Mesenchymal stem cell (in vitro differentiated cells and primary cell): Measurements from ENCODE around the gene ALDH18A1.

Experiments used
- DNase-seq: peaks from one replicate; pipeline ENCODE4 v3.0.0-alpha.2; 2013
- H2AFZ ChIP-seq: one replicate; pipeline ENCODE4 v1.6.1; 2013; ENCODE audit warnings: low read depth, mild to moderate bottlenecking, control low read depth, inconsistent platforms, low read length, moderate library complexity
- H2AK5ac ChIP-seq: 2 replicates; pipeline ENCODE4 v1.6.1; 2013; ENCODE audit warnings: low read length, moderate library complexity, mild to moderate bottlenecking, inconsistent platforms; ENCODE audit not compliant: severe bottlenecking
- H2BK120ac ChIP-seq: one replicate; pipeline ENCODE4 v1.6.1; 2013; ENCODE audit warnings: low read depth, mild to moderate bottlenecking, inconsistent platforms, low read length, moderate library complexity
- H2BK12ac ChIP-seq, 2 experiments: one replicate each; pipeline ENCODE4 v1.6.1; 2013; ENCODE audit warnings: inconsistent platforms in 2 of 2, low read length in 2 of 2, mild to moderate bottlenecking in 2 of 2, moderate library complexity in 2 of 2, control low read depth in 1 of 2
- H2BK15ac ChIP-seq: one replicate; pipeline ENCODE4 v1.6.1; 2013; ENCODE audit warnings: mild to moderate bottlenecking, low read depth, inconsistent platforms; ENCODE audit not compliant: poor library complexity, severe bottlenecking
- H2BK5ac ChIP-seq: 2 replicates; pipeline ENCODE4 v1.6.1; 2013; ENCODE audit warnings: low read depth, mild to moderate bottlenecking, low read length, control low read depth, inconsistent platforms; ENCODE audit not compliant: poor library complexity, severe bottlenecking
- H3K14ac ChIP-seq, 2 experiments: one replicate each; pipeline ENCODE4 v1.6.1; 2013; ENCODE audit warnings: inconsistent platforms in 2 of 2, low read length in 2 of 2, control low read depth in 1 of 2, mild to moderate bottlenecking in 1 of 2, moderate library complexity in 1 of 2
- H3K18ac ChIP-seq, 2 experiments: one replicate each; pipeline ENCODE4 v1.6.1; 2013; ENCODE audit warnings: inconsistent platforms in 2 of 2, low read length in 2 of 2, control low read depth in 1 of 2, low read depth in 1 of 2, mild to moderate bottlenecking in 1 of 2
- H3K23ac ChIP-seq, 2 experiments: one replicate each; pipeline ENCODE4 v1.6.1; 2013; ENCODE audit warnings: inconsistent platforms in 2 of 2, low read length in 2 of 2, mild to moderate bottlenecking in 2 of 2, moderate library complexity in 2 of 2, control low read depth in 1 of 2
- H3K27ac ChIP-seq: 2 replicates; pipeline ENCODE4 v1.5.1; 2013; ENCODE audit warnings: mild to moderate bottlenecking, moderate library complexity, low read length, control low read depth, inconsistent platforms; ENCODE audit not compliant: poor library complexity, severe bottlenecking
- H3K27me3 ChIP-seq, 2 experiments: 2 replicates each; pipeline versions ENCODE4 v1.6.1 to v1.7.0; 2013; ENCODE audit warnings: low read length in 2 of 2, mild to moderate bottlenecking in 2 of 2, moderate library complexity in 2 of 2, control low read depth in 1 of 2, inconsistent platforms in 1 of 2; ENCODE audit not compliant: control insufficient read depth in 1 of 2, insufficient read depth in 1 of 2
- H3K36me3 ChIP-seq, 2 experiments: 2 replicates each; pipeline versions ENCODE4 v1.6.1 to v1.7.0; 2013; ENCODE audit warnings: low read length in 2 of 2, control low read depth in 1 of 2, inconsistent platforms in 1 of 2, low read depth in 1 of 2, mild to moderate bottlenecking in 1 of 2; ENCODE audit not compliant: insufficient read depth in 2 of 2, control insufficient read depth in 1 of 2
- H3K4ac ChIP-seq, 2 experiments: one replicate each; pipeline ENCODE4 v1.6.1; 2013; ENCODE audit warnings: inconsistent platforms in 2 of 2, low read length in 2 of 2, mild to moderate bottlenecking in 2 of 2, moderate library complexity in 2 of 2, control low read depth in 1 of 2, low read depth in 1 of 2
- H3K4me1 ChIP-seq: 2 replicates; pipeline ENCODE4 v1.6.1; 2013; ENCODE audit warnings: low read depth, low read length, control low read depth; ENCODE audit not compliant: control insufficient read depth, insufficient read depth
- H3K4me2 ChIP-seq: 2 replicates; pipeline ENCODE4 v1.6.1; 2013; ENCODE audit warnings: low read length, mild to moderate bottlenecking, inconsistent platforms; ENCODE audit not compliant: poor library complexity, severe bottlenecking
- H3K4me3 ChIP-seq, 2 experiments: 2 replicates each; pipeline versions ENCODE4 v1.5.1 to v1.7.0; 2013; ENCODE audit warnings: low read length in 2 of 2, mild to moderate bottlenecking in 2 of 2, control low read depth in 1 of 2, low read depth in 1 of 2; ENCODE audit not compliant: insufficient read depth in 1 of 2
- H3K79me1 ChIP-seq: replicated peaks from 2 replicates; pipeline ENCODE4 v1.6.1; 2013; ENCODE audit warnings: mild to moderate bottlenecking, control low read depth, low read length, inconsistent platforms; ENCODE audit not compliant: poor library complexity, severe bottlenecking
- H3K9ac ChIP-seq: 2 replicates; pipeline ENCODE4 v1.7.0; 2013; ENCODE audit warnings: mild to moderate bottlenecking, low read length, moderate library complexity
- H3K9me3 ChIP-seq: 2 replicates; pipeline ENCODE4 v1.7.0; 2013; ENCODE audit warnings: mild to moderate bottlenecking, low read length; ENCODE audit not compliant: control insufficient read depth
- H4K8ac ChIP-seq: one replicate; pipeline ENCODE4 v1.6.1; 2013; ENCODE audit warnings: inconsistent platforms, mild to moderate bottlenecking, low read length, moderate library complexity
- H4K91ac ChIP-seq: one replicate; pipeline ENCODE4 v1.6.1; 2013; ENCODE audit warnings: mild to moderate bottlenecking, low read length, inconsistent platforms
- WGBS: methylation state at CpG from one replicate; pipeline ENCODE4 v1.1.7; 2013; ENCODE audit warnings: mixed read lengths; 5-methylcytosine and 5-hydroxymethylcytosine counted together

Gene ALDH18A1

GRCh38 chr10:95605163-95605562 lies 51.3 kb downstream of the ALDH18A1 start:
- Histone ChIP-seq H3K4ac (no peak overlapping the region), H2AK5ac (no peak overlapping the region), H3K23ac (no peak overlapping the region), H3K36me3 (peaks cover 47 to 54% of the 10 kb centered on the region in 2 experiments), H3K9ac (no peak overlapping the region), H3K4me2 (no peak overlapping the region), H2BK120ac (no peak overlapping the region), H2BK5ac (no peak overlapping the region), H4K91ac (no peak overlapping the region), H3K4me1 (no peaks in the 10 kb centered on the region), H2AFZ (no peak overlapping the region), H3K18ac (no peak overlapping the region), H3K79me1 (peaks cover 2% of the 10 kb centered on the region), H2BK12ac (no peak overlapping the region), H3K27me3 (no peaks in the 10 kb centered on the region), H3K4me3 (no peak overlapping the region), H4K8ac (no peak overlapping the region), H3K14ac (no peak overlapping the region), H2BK15ac (no peak overlapping the region), H3K9me3 (no peaks in the 10 kb centered on the region), H3K27ac (no peak overlapping the region)
- WGBS = 56% methylated on average over 3 of the region's 3 CpGs
- peak; percentile 8 for DNase-seq

GRCh38 chr10:95604630-95605029 lies 51.9 kb downstream of the ALDH18A1 start:
- Histone ChIP-seq H2BK5ac (no peak overlapping the region), H3K14ac (no peak overlapping the region), H2AK5ac (no peak overlapping the region), H3K27ac (no peak overlapping the region), H3K79me1 (peaks cover 2% of the 10 kb centered on the region), H3K4me1 (no peaks in the 10 kb centered on the region), H2BK12ac (no peak overlapping the region), H4K91ac (no peak overlapping the region), H3K4me2 (no peak overlapping the region), H3K23ac (no peak overlapping the region), H4K8ac (no peak overlapping the region), H2AFZ (no peak overlapping the region), H3K27me3 (no peaks in the 10 kb centered on the region), H3K9me3 (no peaks in the 10 kb centered on the region), H3K4ac (no peak overlapping the region), H2BK120ac (no peak overlapping the region), H3K36me3 (peaks cover 42 to 49% of the 10 kb centered on the region in 2 experiments), H3K4me3 (no peak overlapping the region), H3K9ac (no peak overlapping the region), H2BK15ac (no peak overlapping the region), H3K18ac (no peak overlapping the region)
- DNase-seq = no peak

- H3K79me1 ChIP-seq = no peaks in the 10 kb centered on the region
- no peak overlapping the region for H3K18ac ChIP-seq
- H3K4me1 ChIP-seq = no peaks in the 10 kb centered on the region
- H3K9me3 ChIP-seq = no peaks in the 10 kb centered on the region
- H3K27ac ChIP-seq = no peak overlapping the region
- no peak overlapping the region for H2BK120ac ChIP-seq
- no peak overlapping the region for H3K4ac ChIP-seq
- H3K9ac ChIP-seq = no peak overlapping the region
- no peak overlapping the region for H2AFZ ChIP-seq
- WGBS = 78% methylated on average over 6 of the region's 6 CpGs
- H2AK5ac ChIP-seq = no peak overlapping the region
- no peak overlapping the region for H2BK15ac ChIP-seq
- H4K8ac ChIP-seq = no peak overlapping the region
- H2BK12ac ChIP-seq = no peak overlapping the region
- H3K4me2 ChIP-seq = no peak overlapping the region
- no peak overlapping the region for H4K91ac ChIP-seq
- no peak overlapping the region for H3K14ac ChIP-seq
- peaks cover 0 to 3% of the 10 kb centered on the region in 2 experiments for H3K27me3 ChIP-seq
- H3K4me3 ChIP-seq = no peak overlapping the region
- no peak for DNase-seq
- no peak overlapping the region for H2BK5ac ChIP-seq
- peaks cover 26 to 28% of the 10 kb centered on the region in 2 experiments for H3K36me3 ChIP-seq
- no peak overlapping the region for H3K23ac ChIP-seq
These were observed 54.1 kb downstream of the ALDH18A1 start for GRCh38 chr10:95602382-95602781.

- peaks cover 0 to 5% of the 10 kb centered on the region in 2 experiments for H3K27me3 ChIP-seq
- H3K4me2 ChIP-seq = no peak overlapping the region
- H3K4me3 ChIP-seq = no peak overlapping the region
- no peaks in the 10 kb centered on the region for H3K4me1 ChIP-seq
- H2BK12ac ChIP-seq = no peak overlapping the region
- H3K9ac ChIP-seq = no peak overlapping the region
- H3K9me3 ChIP-seq = no peaks in the 10 kb centered on the region
- no peak overlapping the region for H2BK15ac ChIP-seq
- H3K27ac ChIP-seq = no peak overlapping the region
- H2BK5ac ChIP-seq = no peak overlapping the region
- H3K14ac ChIP-seq = no peak overlapping the region
- no peak overlapping the region for H3K18ac ChIP-seq
- no peak overlapping the region for H2AK5ac ChIP-seq
- no peak overlapping the region for H2BK120ac ChIP-seq
- H4K91ac ChIP-seq = no peak overlapping the region
- WGBS = 21% methylated on average over 6 of the region's 6 CpGs
- no peak overlapping the region for H3K4ac ChIP-seq
- peaks cover 17% of the 10 kb centered on the region in 2 experiments for H3K36me3 ChIP-seq
- DNase-seq = peak; percentile 85
- H3K23ac ChIP-seq = no peak overlapping the region
- H2AFZ ChIP-seq = no peak overlapping the region
- no peak overlapping the region for H4K8ac ChIP-seq
- H3K79me1 ChIP-seq = no peaks in the 10 kb centered on the region
These were observed 55.3 kb downstream of the ALDH18A1 start for GRCh38 chr10:95601116-95601719.
